HG02588 (cell line): ENCODE measurements around the gene TMEM86A.

Experiments used
- ATAC-seq: cut with Tn5 transposase; IDR thresholded peaks from one replicate; pipeline ENCODE4 v1.9.1; 2021; ENCODE audit warnings: mild to moderate bottlenecking, moderate library complexity; ENCODE audit not compliant: unreplicated experiment

Gene TMEM86A

DNA sequence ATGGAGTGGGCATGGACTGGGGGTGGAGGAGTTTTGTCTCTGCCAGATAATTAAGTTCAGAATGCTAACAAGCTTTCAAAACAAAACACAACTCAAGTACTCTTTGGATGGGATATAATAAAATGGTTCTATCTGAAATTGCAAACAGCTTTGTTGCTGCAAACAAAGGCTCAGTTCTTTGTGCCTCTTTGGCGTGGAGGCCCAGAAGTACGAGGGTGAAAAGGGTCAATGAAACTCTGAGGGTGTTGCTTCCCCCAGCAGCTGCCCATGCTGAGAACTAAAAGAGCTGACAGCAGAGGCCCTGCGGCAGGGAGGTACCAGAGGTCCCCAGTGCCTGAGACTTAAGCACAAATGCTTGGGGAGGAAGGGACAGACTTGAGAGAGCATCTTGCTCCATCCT lies 53.9 kb downstream of the TMEM86A start:
- ATAC-seq: no peak

DNA sequence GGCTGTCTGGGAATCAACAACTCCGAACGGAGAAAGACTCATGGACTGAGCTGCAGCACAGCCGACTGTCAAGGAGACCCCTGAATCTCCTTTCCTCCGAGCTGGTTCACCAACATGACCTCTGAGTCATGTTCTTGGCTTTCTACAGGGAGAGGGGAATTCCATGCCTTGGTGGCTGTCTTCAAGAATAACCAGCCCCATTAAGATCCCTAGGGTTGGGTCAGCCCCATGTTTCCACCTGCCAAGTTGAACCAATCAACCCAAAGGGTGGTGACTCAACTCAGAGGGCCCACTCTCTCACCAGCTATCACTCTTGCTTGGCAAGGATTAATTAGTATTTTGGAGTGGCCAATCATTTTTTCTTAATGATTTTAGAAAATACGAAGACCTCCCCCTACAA lies 55.7 kb downstream of the TMEM86A start:
- ATAC-seq: no peak
